ENCODE data around the gene SDK2.
"Not testable (repeated sequence)": the region's sequence is repeated elsewhere in the genome, so short reads cannot be mapped to it uniquely, and the experiment has no call there.

The SDK2 gene

DNA sequence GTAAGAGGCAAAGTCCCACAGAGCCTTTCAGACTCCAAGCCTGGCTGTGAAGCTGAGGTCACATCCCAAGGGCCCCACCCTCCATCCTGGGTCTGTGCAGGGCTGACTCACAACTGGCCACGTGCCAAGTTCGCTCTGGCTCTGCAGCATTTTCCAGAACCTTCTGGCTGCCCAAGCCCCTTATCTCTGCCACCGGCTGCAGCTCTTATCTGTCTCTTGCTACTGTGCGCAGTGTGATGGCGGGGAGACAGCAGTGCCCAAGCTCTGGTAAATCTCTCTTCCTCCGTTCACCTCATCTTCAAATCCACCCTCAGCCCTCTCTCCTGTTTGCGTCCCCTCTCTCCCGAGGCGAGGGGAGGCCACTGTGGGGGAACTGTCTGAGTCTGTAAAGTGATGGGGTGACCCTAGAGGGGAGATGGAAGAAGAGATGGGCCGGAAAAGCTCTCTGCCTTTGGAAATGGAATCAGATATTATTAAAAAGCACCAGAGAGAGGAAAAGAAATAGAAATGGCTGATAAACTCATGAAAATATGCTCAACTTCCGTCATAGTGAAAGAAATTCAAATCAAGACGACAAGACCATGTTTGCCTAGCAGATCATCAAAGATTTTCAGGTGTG lies 169.8 kb downstream of the SDK2 start:
- DNase-seq: peak; percentile 2

DNA sequence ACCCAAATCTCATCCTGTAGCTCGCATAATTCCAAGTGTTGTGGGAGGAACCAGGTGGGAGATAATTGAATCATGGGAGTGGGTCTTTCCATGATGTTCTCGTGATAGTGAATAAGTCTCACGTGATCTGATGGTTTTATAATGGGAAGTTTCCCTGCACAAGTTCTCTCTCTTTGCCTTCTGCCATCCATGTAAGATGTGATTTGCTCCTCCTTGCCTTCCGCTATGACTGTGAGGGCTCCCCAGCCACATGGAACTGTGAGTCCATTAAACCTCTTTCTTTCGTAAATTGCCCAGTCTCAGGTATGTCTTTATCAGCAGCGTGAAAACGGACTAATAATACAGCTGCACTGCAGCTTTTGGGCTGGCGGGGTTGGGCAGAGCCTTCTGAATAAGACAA lies 171.5 kb downstream of the SDK2 start:
- DNase-seq: not testable (repeated sequence)

DNA sequence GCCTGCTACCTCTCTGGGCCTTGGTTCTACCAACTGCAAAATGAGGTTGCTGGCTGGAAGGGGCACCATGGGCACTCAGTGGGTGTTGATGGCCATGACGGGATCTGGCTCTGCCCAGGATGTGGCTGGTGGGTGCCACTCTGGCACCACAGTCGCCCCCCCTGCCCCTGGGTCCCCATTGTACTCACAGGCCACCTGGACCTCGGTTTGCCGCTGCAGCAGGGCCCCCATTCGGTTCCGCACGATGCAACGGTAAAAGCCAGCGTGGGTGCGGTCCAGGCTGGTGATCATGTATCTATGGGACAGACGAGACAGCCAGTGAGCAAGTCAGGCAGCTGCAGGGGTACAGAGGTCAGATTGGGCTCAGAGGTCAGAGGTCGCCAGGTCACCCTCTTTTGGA lies 172.3 kb downstream of the SDK2 start:
- DNase-seq: no peak

- no peak for DNase-seq
These were observed 173.9 kb downstream of the SDK2 start for GRCh38 chr17:73470316-73470826.

- no peak for DNase-seq
These were observed 174.9 kb downstream of the SDK2 start for GRCh38 chr17:73469311-73469710.

GRCh38 chr17:73468221-73468620 lies 176.0 kb downstream of the SDK2 start:
- no peak for DNase-seq

DNA sequence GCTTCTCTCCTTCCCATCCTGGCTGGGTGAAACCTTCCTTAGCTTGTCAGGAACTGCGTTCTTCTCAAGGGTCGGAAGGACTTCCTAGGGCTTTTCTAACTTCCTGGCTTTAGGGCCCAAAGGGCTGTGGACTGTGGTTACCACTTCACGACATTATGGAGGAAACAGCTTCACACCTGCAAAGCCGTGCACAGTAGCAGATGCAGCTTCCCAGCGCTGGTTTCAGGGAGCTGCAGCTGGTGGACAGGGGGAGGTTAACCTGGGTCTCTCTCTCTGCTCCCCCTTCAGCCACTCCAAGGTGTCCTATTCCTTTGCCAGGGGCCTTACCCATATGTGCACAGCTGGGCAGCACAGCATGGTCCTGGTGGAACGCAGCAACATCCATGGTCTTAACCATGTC lies 176.6 kb downstream of the SDK2 start:
- DNase-seq: no peak

DNA sequence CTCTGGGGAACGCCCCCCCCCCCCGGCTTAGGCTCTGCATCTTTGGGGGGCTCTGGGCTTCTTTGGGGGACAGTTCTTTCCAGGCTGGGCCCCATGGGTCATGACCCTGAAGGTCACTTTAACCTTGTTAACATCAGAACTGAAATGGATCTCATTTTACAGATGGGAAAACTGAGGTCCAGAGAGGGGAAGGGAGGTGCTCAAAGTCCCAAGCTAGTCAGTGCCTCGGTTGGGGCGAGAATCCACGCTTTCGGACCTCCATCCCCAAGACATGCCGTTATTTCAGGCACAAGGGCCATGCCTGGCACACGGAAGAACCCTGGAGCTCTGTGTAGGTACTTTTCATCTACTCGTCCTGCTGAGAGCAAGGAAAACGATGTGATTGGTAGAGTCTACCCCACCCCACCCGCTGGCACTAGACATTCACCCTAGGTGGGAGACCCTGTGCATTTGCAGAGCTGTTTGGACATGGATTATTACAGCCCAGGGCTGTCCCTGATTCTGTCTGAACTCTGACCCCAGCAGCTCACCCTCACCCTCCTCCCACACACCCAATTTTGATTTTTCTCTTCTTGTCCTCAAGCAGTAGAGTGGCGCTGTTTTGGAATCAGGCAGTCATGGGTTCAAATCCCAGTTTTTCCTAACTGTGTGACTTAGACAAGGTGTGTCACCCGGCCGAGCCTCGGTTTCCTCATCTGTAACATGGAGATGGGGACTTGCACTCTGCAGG lies 177.4 kb downstream of the SDK2 start:
- DNase-seq: no peak

GRCh38 chr17:73465953-73466230 lies 178.4 kb downstream of the SDK2 start:
- DNase-seq: no peak

DNA sequence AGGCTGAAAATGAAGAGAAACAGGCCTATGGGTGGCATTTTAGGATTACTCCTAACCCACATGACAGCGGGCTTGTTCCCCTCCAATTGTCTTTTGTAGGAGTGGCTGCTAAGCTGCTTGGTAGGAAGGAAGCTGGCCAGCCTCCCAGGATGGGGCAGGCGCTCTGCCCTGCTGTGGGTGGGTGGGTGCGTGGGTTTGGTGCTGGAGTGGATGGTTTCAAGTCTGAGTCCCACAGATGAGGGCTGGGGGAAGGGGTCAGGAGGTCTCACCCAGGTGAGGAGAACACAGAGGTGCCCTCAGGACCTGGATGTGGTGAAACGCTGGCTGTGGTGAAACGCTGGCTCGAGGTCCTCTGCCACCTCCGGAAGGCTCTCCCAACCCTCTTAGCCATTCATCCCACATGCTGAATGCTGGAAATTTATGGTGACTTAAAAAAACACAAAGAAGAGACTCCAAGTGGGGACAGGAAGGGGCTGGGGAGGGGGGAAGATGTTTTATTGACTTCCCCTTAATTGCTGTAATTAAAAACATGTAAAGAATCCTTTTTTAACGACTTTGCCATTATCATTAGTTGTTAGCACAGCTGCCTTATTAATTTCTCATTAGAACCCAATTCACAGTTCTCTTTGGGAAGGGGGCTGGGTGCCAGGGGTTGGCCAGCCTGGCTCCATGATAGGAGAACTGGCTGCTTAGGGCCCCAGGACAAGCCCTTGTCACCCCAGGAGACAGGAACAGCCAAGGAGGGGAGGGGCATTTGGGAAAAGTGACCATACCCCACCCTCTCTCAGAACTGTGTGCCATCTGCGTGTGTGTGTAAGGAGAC lies 178.9 kb downstream of the SDK2 start:
- DNase-seq: no peak

DNA sequence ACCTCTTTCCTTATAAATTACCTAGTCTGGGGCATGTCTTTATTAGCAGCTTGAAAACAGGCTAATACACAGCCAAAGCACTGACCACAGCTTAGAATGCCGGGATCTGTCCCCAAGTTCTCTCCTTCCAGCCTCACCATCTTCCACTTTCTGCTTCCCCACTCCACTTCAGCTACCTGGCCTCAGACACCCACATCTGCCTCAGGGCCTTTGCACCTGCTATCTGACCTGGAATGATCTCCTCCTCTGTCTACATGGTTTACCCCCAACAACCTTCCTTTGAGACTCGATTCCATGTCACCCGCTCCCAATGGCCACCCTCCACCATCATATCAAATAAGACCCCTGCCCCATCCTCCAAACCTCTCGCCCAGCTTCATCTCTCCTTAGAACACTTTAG lies 179.8 kb downstream of the SDK2 start:
- no peak for DNase-seq

GRCh38 chr17:73463821-73464220 lies 180.4 kb downstream of the SDK2 start:
- no peak for DNase-seq

- DNase-seq: no peak
These were observed 181.4 kb downstream of the SDK2 start for GRCh38 chr17:73462823-73463222.

- no peak for DNase-seq
These were observed 184.3 kb downstream of the SDK2 start for GRCh38 chr17:73459980-73460379.

DNA sequence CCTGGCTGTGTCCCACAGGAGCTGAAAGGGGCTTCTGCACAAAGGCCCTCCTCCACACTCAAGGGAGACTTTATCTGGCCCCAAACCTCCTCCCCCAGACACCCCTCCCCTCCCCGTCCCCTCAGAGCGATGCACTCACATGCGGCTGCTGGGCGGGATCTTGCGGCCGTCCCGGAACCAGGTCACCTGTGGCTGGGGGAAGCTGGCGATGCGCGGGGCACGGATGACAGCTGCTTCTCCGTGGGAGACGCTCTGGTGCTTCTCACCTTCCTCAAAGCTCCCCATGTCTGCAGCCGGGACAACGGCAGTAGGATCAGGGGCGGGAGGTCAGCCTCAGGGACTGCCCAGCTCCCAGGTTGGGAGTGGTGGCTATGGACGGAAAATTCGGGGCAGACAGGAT lies 188.5 kb downstream of the SDK2 start:
- DNase-seq: no peak

GRCh38 chr17:73455050-73455687 lies 189.1 kb downstream of the SDK2 start:
- peak; percentile 47 for DNase-seq

GRCh38 chr17:73453494-73453893 lies 190.8 kb downstream of the SDK2 start:
- DNase-seq: not testable (repeated sequence)

DNA sequence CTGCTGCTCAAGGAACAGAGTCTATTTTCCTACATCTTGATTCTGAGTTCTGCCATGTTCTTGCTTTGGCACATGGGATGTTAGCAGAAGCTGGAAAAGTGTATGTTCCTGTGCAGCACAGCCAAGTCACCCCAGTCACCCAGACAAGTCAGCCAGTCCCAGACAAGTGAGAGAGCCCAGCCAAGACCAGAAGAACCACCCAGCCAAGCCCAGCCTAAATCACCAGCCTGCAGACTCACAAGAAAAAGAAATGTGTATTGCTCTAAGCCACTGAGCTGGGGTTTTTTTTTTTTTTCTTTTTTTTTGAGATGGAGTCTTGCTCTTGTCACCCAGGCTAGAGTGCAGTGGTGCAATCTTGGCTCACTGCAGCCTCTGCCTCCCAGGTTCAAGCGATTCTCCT lies 191.2 kb downstream of the SDK2 start:
- DNase-seq: no peak

DNA sequence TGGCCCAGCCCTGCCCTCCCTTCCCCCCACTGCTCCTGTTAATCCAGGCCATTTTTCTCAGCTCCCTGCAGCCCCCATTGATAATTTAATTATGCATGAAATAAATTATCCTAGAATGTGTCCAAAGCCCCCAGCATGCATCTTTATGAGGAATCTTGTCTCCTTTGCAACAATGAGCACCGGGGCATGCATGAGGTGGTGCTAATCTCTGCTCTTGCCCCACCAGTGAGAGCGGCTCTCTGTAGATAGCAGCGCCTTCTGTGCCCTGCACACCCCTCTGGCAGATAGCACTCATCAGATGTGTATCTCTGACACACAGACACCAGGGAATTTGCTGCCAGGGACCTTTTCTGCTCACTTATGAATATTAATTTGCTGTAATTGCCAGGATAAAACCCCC lies 192.2 kb downstream of the SDK2 start:
- DNase-seq: no peak

DNA sequence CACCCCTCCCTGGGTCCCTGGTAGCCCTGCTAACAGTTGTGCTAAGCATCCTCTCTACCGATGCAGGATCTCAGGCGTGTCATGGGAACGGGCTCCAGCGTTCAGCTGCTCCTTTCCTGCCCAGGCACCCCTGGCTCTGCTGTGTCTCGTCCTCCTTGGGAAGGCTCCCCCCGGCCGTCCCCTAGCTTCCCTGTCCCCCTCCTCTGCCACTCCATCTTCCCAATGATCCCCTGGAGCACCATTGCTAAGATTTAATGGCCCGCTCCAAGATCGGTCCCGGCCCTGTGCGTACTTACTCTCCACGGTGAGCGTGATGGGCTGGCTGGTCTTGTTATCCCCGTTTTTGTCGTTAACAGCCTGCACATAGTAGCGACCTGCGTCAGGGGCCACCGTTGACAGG lies 196.9 kb downstream of the SDK2 start:
- DNase-seq: no peak

DNA sequence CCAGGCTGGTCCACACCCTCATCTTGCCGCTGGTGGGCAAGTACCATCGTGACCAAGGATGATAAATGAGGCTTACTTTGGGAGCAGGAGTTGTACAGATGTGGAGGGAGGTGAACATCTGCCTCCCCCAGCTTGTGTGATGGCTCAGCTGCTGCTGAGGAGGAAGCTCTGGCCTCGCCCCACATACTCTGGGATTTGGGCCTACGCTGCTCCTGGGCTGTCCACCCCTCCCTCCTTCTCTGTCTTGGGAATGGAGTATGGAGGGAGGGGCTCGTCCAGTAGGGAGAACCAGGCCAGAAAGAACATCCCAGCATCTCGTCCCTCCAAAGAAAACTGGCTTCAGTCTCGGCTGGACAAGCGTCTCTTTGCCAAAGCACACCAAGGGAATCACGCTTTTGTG lies 197.6 kb downstream of the SDK2 start:
- no peak for DNase-seq

GRCh38 chr17:73445466-73445865 lies 198.8 kb downstream of the SDK2 start:
- no peak for DNase-seq

DNA sequence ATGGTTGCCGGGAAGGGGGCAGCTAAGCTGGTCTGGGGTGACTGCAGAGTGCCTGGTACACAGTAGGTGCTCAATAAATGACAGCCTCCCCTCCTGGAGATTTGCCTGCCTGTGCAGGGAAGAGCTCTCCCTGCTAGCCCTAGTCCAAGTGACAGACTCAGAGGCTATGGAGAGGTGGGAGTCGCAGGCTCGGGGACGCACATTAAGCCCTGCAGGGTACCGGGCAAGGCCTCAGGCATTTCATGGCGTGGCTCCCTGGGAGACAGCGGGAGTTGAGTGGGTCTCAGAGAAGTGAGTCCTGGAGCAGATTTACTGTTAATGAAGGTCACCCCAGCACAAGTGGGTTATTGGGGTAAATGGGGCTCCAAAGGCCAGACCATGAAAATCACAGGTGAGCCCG lies 200.2 kb downstream of the SDK2 start:
- no peak for DNase-seq

DNA sequence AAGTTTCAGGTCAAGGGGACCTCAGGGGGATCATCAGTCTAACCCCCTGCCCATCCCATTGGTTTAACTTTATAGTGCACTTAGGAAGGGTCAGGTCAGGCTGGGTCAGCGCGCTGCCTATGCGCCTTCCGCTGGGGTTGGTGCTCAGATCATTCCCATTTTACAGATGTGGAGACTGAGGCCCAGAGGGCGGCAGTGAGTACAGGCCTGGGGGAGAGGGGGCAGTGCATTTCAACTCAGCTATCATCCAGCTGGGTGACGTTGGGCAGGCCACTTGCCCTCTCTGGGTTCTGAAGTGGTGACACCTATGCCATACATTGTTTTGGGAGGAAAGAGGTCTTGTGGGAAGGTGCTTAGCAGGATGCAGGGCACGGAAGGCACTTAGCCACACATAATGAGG lies 204.6 kb downstream of the SDK2 start:
- no peak for DNase-seq

All from midbrain (tissue), 1 donor.